ENCODE measurements around the gene ZDHHC16.

DNA sequence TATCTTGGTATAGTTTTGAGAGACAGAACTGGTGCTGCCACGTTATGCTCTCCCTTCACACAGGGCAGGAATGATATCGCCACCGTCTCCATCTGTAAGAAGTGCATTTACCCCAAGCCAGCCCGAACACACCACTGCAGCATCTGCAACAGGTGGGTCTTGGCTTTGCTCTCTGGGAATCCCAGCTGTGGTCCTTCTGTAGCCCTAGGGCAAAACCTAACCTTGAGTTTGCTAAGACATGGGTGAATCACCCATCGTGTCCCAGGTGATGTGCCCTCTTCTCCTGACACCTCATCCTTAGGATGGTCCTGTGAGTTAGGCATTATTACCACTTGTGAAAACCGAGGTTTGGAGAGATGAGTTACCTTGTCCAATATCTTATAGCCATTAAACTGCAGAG lies 6.4 kb downstream of the ZDHHC16 start:
- TF ChIP-seq, protein P1, sequence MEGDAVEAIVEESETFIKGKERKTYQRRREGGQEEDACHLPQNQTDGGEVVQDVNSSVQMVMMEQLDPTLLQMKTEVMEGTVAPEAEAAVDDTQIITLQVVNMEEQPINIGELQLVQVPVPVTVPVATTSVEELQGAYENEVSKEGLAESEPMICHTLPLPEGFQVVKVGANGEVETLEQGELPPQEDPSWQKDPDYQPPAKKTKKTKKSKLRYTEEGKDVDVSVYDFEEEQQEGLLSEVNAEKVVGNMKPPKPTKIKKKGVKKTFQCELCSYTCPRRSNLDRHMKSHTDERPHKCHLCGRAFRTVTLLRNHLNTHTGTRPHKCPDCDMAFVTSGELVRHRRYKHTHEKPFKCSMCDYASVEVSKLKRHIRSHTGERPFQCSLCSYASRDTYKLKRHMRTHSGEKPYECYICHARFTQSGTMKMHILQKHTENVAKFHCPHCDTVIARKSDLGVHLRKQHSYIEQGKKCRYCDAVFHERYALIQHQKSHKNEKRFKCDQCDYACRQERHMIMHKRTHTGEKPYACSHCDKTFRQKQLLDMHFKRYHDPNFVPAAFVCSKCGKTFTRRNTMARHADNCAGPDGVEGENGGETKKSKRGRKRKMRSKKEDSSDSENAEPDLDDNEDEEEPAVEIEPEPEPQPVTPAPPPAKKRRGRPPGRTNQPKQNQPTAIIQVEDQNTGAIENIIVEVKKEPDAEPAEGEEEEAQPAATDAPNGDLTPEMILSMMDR (IDR thresholded peaks at IDR 0.05): no peak
- no peak for TF ChIP-seq ZFX (IDR thresholded peaks at IDR 0.05; ENCODE audit: borderline replicate concordance)
